Heart right ventricle (tissue), 16 donors: ENCODE measurements around the gene OTOG. TPM values are rescaled to one million over a fixed set of nuclear protein-coding genes. Genes with fewer than 3 reads are reported as not detected.

Source experiments
- ATAC-seq, 8 donors: fragments of 200-7000 bp; cut with Tn5 transposase; one replicate each; pipeline ENCODE4 v1.9.1; 2020; ENCODE audit warnings: mild to moderate bottlenecking in 8 of 8, moderate library complexity in 8 of 8, moderate number of reproducible peaks in 1 of 8
- DNase-seq, 2 donors: peaks; one replicate each; pipeline ENCODE4 v3.0.0-alpha.2; 2020
- H3K27ac ChIP-seq, 10 donors: fragments of 200-600 bp; sonication (generic) in 2 of 10; one replicate each; pipeline versions ENCODE4 v1.5.0 to v1.8.0; 2020 to 2022; ENCODE audit warnings: mild to moderate bottlenecking in 3 of 10
- H3K27me3 ChIP-seq, 7 donors: fragments of 200-600 bp; one replicate each; pipeline ENCODE4 v1.8.0; 2021 to 2022; ENCODE audit warnings: mild to moderate bottlenecking in 2 of 7
- H3K36me3 ChIP-seq, 9 donors: fragments of 200-600 bp; sonication (generic) in 1 of 9; one replicate each; pipeline versions ENCODE4 v1.5.0 to v1.8.0; 2020 to 2022; ENCODE audit warnings: mild to moderate bottlenecking in 2 of 9
- H3K4me1 ChIP-seq, 9 donors: fragments of 200-600 bp; sonication (generic) in 1 of 9; one replicate each; pipeline versions ENCODE4 v1.5.0 to v1.8.0; 2020 to 2022; ENCODE audit warnings: mild to moderate bottlenecking in 4 of 9
- H3K4me3 ChIP-seq, 10 donors: fragments of 200-600 bp; sonication (generic) in 2 of 10; one replicate each; pipeline versions ENCODE4 v1.5.0 to v1.8.0; 2020 to 2022; ENCODE audit warnings: mild to moderate bottlenecking in 7 of 10, moderate library complexity in 2 of 10
- H3K9me3 ChIP-seq, 11 donors: fragments of 200-600 bp in 10 of 11; sonication (generic) in 2 of 11; one replicate each; pipeline versions ENCODE4 v1.5.0 to v1.8.0; 2013 to 2022; ENCODE audit warnings: mild to moderate bottlenecking in 2 of 11, control low read depth in 1 of 11, moderate library complexity in 1 of 11
- WGBS, 2 donors: extraction: QIAGEN DNeasy Blood & Tissue Kit; methylation state at CpG; one replicate each; pipeline ENCODE4 v1.1.7; 2013; ENCODE audit warnings: inconsistent platforms in 1 of 2; 5-methylcytosine and 5-hydroxymethylcytosine counted together
- intact Hi-C, 10 donors: fragments of 100-400 bp; cut with DNase I; formaldehyde crosslinking; loops; one replicate each; pipeline versions ENCODE4 v1.11.1 to v1.14.2; 2022
- polyA plus RNA-seq, 2 donors: library from polyadenylated mRNA; stranded (reverse); fragments of 200-250 nt; gene quantifications; one replicate each; pipeline ENCODE4 v1.2.3, GENCODE V29; 2013
- total RNA-seq, 10 donors: library from RNA; stranded (reverse); fragmentation: NEBNext Ultra II Directional in 3 of 10; extraction: Animal tissue kit (Norgen Biotek cat#: 25700) in 3 of 10; gene quantifications; one replicate each; pipeline versions ENCODE4 v1.2.1 to v1.2.4, GENCODE V29; 2021 to 2023
- TF ChIP-seq, protein P1 (sequence below), 9 donors: fragments of 200-600 bp; sonication (generic) in 2 of 9; IDR thresholded peaks; one replicate each; pipeline versions ENCODE4 v1.5.0 to v1.8.0; 2021 to 2022; ENCODE audit warnings: antibody characterized with exemption in 9 of 9, mild to moderate bottlenecking in 5 of 9, moderate library complexity in 1 of 9
- donor health status: Arrhythmogenic right ventricular cardiomyopathy.
- donor health status: ischemic (EF 13 %, LVEDD 7.1; RV severe dilation, severe dysfunction).
- donor health status: healthy with polysubstance abuse.
- donor health status: DM: no; HTN: yes; CAD: no.
- donor health status: DM: no; HTN: no; CAD: no.
- donor health status: ischemic (EF 25% LVEDD 6.9; RV normal size, moderate dysfunction).
- donor health status: ischemic (EF 25% LVEDD 5.7; RV mildly dilated, moderate dysfunction).
- donor health status: healthy.
- donor health status: DM: yes; HTN: yes; CAD: no.
- donor health status: Ischemic cardiomyopathy.
- donor health status: ischemic (EF 35%, LVEDD 5.7; RV mildly dilated, moderate dysfunction).
- donor health status: nonischemic (EF 11% LVEDD 7.7; RV severe dilation, severe dysfunction).
- donor health status: DM: yes; HTN: yes; CAD: no.
- donor health status: PGD.
- donor health status: ischemic (EF 29% LVEDD 5.4; RV normal size, mild dysfunction).
- donor health status: nonischemic (EF 23%, LVEDD 6.1; RV moderate dilation, normal function).

OTOG gene
- total and polyA plus RNA-seq, 12 donors = not detected

- no peak for DNase-seq
- no peaks in the 10 kb centered on the region for H3K27me3 ChIP-seq
- H3K4me1 ChIP-seq = no peaks in the 10 kb centered on the region
- intact Hi-C loops = no loop called here
- H3K4me3 ChIP-seq = no peak overlapping the region
- no peaks in the 10 kb centered on the region for H3K36me3 ChIP-seq
- H3K27ac ChIP-seq = no peak overlapping the region
- WGBS, 2 donors = 77 to 78% methylated on average over 14 of the region's 14 CpGs
- peak in 1 of 8 donors; percentile 11 for ATAC-seq
- H3K9me3 ChIP-seq = no peaks in the 10 kb centered on the region
- TF ChIP-seq, protein P1, sequence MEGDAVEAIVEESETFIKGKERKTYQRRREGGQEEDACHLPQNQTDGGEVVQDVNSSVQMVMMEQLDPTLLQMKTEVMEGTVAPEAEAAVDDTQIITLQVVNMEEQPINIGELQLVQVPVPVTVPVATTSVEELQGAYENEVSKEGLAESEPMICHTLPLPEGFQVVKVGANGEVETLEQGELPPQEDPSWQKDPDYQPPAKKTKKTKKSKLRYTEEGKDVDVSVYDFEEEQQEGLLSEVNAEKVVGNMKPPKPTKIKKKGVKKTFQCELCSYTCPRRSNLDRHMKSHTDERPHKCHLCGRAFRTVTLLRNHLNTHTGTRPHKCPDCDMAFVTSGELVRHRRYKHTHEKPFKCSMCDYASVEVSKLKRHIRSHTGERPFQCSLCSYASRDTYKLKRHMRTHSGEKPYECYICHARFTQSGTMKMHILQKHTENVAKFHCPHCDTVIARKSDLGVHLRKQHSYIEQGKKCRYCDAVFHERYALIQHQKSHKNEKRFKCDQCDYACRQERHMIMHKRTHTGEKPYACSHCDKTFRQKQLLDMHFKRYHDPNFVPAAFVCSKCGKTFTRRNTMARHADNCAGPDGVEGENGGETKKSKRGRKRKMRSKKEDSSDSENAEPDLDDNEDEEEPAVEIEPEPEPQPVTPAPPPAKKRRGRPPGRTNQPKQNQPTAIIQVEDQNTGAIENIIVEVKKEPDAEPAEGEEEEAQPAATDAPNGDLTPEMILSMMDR (IDR thresholded peaks at IDR 0.05) = no peak
These were observed 24.6 kb downstream of the OTOG start for GRCh38 chr11:17571431-17572358.

GRCh38 chr11:17572359-17572690, 25.3 kb downstream of the OTOG start:
- TF ChIP-seq, protein P1 (IDR thresholded peaks at IDR 0.05) = no peak
- ATAC-seq (no peak), DNase-seq (no peak)
- Histone ChIP-seq H3K4me1 (no peaks in the 10 kb centered on the region), H3K27ac (no peak overlapping the region), H3K27me3 (no peaks in the 10 kb centered on the region), H3K9me3 (no peaks in the 10 kb centered on the region), H3K36me3 (no peaks in the 10 kb centered on the region), H3K4me3 (no peak overlapping the region)
- 43 to 62% methylated on average over 3 of the region's 3 CpGs for WGBS, 2 donors
- intact Hi-C loops = no loop called here

GRCh38 chr11:17572791-17573460, 25.9 kb downstream of the OTOG start:
- DNase-seq = no peak

DNA sequence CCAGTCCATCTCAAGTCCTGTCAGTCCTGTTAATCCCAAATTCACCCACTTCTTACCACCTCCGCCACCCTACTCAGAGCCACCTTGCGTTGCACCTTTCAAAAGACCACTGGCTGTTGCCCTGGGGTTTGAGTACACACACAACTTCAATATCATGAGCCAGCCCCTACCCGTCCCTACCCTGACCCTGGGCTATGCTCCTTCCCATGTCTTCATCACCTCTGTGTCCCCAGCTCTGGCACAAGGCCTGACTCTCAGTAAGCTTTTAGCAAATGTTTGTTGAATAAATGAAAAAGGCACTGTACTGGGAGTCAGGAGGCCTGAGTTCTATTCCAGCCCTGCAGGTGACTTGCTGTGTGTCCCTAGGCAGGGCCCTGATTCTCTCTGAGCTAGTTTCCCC, 26.5 kb downstream of the OTOG start:
- intact Hi-C loops = no loop called here
- ATAC-seq = no peak
- DNase-seq = no peak
- H3K9me3 ChIP-seq = no peaks in the 10 kb centered on the region
- peaks cover 0 to 3% (median 0%) of the 10 kb centered on the region in 7 donors for H3K27me3 ChIP-seq
- TF ChIP-seq, protein P1 (IDR thresholded peaks at IDR 0.05) = no peak
- H3K27ac ChIP-seq = no peak overlapping the region
- no peaks in the 10 kb centered on the region for H3K4me1 ChIP-seq
- no peak overlapping the region for H3K4me3 ChIP-seq
- no peaks in the 10 kb centered on the region for H3K36me3 ChIP-seq
- WGBS, 2 donors = 94% methylated on average over 3 of the region's 3 CpGs

More at GRCh38 chr11:17572791-17573460, 25.9 kb downstream of the OTOG start:
- intact Hi-C loops = no loop called here
- Histone ChIP-seq H3K9me3 (no peaks in the 10 kb centered on the region), H3K27me3 (no peaks in the 10 kb centered on the region), H3K4me1 (no peaks in the 10 kb centered on the region), H3K27ac (no peak overlapping the region), H3K36me3 (no peaks in the 10 kb centered on the region), H3K4me3 (no peak overlapping the region)
- TF ChIP-seq, protein P1 (IDR thresholded peaks at IDR 0.05) = no peak
- peak in 1 of 8 donors; percentile 19 for ATAC-seq
- WGBS, 2 donors = 89 to 91% methylated on average over 20 of the region's 20 CpGs
